Urothelium cell line (cell line): ENCODE data around the gene TANC2.

Source experiments
- DNase-seq: peaks from one replicate; pipeline ENCODE4 v3.0.0; 2011; ENCODE audit warnings: low spot score, mixed read lengths
- FAIRE-seq: peaks from 2 replicates; lab custom pipeline; 2011; peaks lifted over from hg19 to GRCh38; lab: Jason Lieb, UNC

The TANC2 gene

DNA sequence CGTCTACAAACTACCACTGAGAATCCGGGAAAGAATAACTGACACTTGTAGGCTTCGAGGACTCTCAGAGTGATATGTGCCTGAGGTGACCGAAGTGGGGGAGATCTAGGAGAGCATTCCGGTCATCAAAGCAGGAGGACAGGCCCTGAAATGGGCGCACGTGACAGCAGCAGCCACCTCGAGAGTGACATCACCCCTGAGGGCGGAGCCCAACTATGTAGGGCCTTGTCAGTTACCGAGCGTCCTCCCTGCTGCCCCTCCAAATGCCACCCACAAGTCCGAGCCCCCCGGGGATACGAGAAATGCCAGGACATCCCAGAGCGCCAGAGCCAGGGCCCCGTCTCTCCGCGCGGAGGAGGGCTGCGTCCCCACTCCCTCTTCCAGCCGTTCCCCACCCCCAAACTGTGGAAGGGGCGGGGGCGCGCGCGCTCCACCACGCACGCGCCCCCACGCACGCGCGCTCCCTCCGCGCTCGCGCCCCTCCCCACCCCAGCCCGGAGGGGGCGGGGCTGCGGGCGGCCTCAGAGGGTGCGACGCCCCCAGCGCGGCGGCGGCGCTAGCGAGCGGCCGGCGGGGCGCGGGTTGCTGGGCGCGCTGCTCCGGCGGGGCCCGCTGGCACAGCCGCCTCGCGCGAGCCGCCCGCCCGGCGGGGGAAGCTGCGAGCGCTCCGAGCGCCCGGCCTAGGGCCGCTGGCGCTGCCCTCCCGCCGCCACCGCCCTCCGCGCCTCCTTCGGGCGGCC is at the start of gene TANC2:
Gene TANC2 (plus strand): TSS at position 550 of the 740 bp plus-strand sequence. CDS start 43,325 bp downstream, outside the sequence.
- FAIRE-seq (peak; percentile 98), DNase-seq (peak; percentile 99)

DNA sequence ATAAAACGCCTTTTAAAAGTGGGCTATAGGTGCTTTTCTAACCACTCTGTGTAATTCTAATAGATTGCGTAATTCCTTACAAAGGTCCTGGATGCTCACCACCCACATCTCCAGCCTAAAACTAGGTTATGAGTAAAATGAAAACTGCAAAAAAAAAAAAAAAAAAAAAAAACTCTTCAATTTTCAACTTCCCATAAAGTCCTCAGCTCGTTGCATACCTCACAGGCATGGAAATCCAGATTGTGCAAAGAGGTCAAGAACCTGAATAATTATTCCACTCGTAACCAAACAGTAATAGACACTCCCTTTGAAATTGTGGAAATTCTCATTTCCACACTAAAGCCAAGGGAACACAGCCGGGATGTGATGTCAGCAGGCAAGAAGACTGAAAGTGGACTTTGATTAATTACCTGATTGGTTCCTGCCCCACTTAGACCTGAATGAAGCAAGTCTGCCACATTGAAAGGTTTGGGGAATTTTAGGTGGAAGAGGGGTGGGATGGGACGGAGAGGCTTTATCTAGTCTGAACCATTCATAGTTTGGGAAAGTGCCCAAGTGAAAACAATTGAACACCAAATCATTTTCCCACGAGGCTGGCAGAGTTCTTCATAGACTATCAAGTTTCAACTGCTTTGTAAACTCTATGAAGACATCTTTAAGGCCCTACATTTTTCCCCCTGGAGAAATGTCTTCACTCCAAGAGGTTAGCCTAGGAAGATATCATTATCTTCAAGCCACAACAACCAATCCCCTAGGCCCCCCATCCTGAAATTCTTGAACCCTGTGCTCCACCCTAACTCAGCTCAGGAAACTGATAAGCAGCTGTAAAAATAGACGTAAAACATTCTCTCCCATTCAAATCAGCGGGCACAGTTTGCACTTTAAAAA is 49.1 kb upstream of the TANC2 start:
- FAIRE-seq = no peak
- no peak for DNase-seq

DNA sequence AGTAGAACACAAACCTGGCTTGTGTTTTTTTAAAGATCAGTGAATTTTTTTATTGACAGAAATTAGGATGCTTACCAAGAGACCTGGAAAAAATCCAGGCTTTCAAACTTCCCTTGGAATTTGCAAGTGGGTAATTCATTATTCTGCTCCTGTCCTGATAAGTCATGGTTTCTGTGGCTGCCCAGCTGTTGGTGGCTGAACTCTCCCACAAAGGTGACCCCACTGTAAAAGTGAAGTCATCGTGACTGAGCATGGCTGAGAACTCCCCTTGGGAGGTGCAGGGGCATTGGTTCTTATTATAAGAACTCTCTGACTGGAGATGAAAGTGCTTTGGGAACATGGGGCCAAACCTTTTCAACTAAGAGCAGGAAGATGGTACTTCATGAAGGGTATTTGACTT is 46.6 kb upstream of the TANC2 start:
- FAIRE-seq (peak; percentile 65), DNase-seq (peak; percentile 62)

DNA sequence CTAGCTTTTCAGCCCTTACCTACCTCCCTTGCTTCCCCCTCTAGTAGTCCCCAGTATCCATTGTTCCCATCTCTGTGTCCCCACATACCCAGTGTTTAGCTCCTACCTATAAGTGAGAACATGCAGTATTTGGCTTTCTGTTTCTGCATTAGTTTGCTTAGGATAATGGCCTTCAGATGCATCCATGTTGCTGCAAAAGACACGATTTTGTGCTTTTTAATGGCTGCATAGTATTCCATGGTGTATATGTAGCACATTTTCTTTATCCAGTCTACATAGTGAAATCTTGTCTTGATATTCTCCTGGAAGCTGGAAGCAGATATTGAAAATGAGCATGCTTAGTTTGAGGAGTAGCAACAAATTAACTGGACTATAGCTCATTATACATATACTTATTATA is 45.7 kb upstream of the TANC2 start:
- no peak for DNase-seq
- FAIRE-seq = no peak

GRCh38 chr17:62921817-62922216 is 44.2 kb upstream of the TANC2 start:
- no peak for DNase-seq
- peak; percentile 27 for FAIRE-seq

- FAIRE-seq (no peak), DNase-seq (no peak)
Measured at GRCh38 chr17:62923258-62924150, 42.5 kb upstream of the TANC2 start.

GRCh38 chr17:62925267-62925836 is 40.7 kb upstream of the TANC2 start:
- peak; percentile 81 for FAIRE-seq
- no peak for DNase-seq

DNA sequence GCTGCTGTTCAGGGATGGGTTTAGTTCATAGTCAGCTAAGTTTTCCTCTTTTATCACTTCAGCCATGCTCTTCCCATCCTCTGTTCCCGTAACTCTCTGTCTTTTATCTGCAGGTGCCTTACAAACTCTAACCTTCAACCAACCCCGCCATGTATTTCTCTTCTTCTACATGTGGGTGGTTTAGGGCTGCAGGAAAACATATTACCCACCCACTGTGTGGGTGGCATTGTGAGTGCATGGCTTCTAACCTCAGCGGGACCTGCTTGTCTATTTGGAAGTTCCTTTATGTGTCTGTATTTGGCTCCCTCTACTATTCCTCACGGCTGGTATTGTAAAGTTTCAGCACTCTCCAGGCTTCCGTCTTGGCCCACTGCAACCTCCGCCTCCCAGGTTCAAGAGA is 39.0 kb upstream of the TANC2 start:
- DNase-seq = no peak

DNA sequence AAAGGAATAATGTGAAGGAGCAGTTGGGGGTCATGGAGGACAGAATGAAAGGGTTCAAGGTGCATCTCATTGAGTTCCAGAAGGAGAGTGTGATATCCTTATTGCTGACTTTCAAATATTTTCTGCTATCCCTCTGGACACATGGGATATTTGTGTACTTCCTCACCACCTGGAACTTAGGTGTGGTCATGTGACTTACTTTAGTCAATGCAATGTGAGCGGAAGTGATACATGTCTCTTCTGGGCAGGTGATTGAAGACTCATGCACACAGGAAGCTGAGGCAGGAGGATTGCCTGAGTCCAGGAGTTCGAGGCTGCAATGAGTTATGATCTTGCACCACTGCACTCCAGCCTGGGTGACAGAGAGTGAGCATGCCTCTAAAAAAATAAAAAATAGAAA is 36.7 kb upstream of the TANC2 start:
- DNase-seq = no peak
- peak; percentile 20 for FAIRE-seq

More for the DNA sequence above, 39.0 kb upstream of the TANC2 start:
- FAIRE-seq = no peak

DNA sequence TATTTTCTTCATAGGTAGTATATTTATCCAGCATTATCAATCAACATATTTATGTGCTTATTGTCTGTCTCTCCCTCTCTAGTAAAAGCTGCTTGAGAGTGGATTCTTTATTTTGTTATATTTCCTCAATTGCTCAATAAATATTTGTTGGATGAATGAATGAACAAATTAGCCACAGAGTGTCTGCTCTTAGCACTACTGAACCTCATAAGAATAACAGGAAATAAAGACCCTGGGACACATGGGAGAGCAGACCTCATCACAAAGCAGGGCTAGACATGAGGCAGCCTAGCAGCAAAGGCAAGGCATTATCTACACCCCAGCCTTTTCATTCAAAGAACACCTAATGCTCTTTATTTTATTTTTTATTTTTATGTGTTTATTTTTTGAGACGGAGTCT is 34.9 kb upstream of the TANC2 start:
- DNase-seq (no peak), FAIRE-seq (no peak)

- DNase-seq (no peak), FAIRE-seq (peak; percentile 81)
Measured at GRCh38 chr17:62933501-62934385, 32.3 kb upstream of the TANC2 start.

DNA sequence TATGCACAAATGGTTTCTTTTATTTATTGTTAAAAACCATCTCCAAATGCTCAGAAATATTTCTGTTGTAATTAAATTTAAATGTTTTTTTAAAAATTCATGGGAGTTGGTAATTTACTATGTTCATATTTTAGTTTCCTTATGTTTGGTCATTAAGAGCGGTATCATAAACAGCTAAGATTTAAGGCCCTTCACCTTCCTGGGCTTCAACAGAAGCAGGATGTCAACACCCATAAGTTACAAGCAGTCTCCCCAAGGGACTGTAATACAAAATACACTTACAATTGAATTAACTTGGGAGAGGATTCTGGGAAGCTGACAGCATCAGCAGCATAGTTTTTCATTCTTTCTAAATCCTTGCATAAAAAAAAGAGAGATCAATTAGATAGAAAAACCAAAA is 30.9 kb upstream of the TANC2 start:
- FAIRE-seq (no peak), DNase-seq (no peak)

DNA sequence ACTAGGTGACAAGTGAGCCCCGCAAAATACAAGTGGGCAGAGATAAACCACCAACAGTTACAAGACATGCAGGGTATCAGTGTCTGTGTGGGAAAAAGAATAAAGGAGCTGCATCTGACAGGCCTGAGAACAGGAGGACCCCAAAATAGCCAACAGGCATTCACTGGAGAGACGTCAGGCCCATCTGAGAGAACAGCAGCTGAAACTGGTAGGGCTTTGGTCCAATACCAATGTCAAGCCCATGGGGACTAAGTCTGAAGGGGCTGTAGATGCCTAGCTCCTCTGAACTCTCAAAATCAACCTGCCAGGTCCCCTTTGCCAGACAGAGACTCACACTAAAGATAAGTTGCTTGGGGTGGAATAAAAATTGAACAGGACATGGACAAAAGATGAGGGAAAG is 30.5 kb upstream of the TANC2 start:
- DNase-seq (no peak), FAIRE-seq (peak; percentile 53)

GRCh38 chr17:62937606-62938005 is 28.4 kb upstream of the TANC2 start:
- FAIRE-seq = no peak
- DNase-seq = no peak

DNA sequence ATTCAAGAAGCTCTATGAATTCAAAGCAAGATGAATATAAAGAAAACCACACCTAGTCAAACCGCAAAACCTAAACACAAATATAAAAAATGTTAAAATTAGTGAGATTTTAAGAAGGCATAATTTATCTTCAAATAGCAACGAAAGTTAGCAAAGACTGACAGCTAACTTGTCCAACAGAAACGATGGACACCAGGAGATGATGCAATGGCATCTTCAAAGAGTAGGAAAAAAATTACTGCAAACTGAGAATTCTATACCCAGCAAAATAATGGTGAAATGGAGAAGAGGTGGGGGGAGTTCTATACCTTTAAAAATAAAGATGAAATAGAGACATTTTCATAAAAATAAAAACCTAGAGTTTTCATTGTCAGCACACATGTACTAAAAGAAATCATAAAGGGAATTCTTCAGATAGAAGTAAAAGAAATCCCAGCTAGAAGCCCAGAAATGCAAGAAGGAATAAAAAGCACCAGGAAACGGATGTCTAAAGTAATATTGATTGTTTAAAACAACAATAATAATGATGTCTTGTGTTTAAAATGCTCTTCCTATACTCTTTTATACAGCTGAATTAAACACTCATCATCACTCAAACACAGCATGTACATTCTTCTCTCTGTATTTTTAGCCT is 24.6 kb upstream of the TANC2 start:
- no peak for DNase-seq
- no peak for FAIRE-seq

DNA sequence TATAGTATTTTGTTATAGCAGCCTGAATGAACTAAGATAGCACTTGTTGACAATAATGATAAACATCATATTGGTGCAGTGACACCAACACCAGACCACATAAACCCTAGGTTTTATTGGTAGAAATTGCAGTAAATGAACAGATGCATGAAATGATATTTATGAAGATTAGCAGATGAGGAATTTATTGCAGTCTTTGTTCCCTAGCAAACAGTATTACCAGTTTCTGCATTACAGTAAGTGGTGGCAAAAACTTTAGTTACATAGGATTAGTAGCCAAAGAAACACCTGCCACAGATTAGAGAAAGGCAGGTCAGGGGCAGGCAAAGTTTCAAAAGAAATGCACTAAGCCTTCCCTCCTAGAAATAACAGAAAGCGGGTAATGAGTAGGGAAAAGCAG is 17.7 kb upstream of the TANC2 start:
- DNase-seq = no peak
- peak; percentile 83 for FAIRE-seq

- peak; percentile 58 for FAIRE-seq
- no peak for DNase-seq
Measured at GRCh38 chr17:62949036-62949435, 17.0 kb upstream of the TANC2 start.

DNA sequence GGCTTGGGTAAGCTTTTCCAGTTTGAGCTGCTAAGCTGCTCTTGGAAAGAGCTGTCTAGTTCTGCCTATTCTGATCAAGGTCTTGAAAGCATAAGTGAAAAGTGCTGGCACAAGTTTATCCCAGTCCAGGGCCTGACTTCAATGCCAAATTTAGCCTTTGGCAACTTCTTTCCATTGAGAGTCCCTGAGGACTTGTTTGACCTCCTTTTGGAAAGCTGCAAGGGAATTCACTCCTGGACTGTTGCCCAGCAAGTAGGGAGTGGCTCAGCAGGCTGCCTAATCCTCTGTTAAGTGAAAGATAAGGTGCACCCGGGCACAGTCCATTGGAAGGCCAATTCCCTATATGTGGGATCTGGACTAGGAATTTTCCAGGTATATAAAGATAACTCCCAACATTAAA is 16.0 kb upstream of the TANC2 start:
- peak; percentile 84 for DNase-seq

DNA sequence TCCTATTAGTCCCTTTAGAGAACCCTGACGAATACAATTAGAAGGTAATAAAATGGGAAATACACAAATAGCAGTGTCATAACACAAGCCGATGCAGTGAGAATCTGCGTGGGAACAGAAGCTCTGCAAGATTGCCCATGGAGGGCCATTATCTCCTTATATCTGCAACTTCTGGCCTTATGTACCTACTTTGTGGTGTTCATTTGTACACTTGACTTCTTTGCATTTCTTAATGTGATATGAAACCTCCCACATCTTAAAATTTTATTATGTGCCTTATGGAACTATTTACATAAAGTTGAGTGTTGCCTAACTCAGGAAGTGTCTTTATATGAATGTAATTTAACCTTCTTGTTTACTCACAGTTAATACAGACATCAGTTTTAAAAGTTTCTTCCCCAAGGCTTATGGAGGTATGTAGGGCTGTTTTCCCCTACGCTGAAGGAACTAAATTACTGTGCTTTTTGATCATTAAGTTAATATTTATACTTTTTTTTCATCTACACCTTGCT is 10.1 kb upstream of the TANC2 start:
- DNase-seq (no peak), FAIRE-seq (no peak)

More for the DNA sequence above, 16.0 kb upstream of the TANC2 start:
- no peak for FAIRE-seq
